GM04503 (cell line): ENCODE results near the gene ZNF775.

Source experiments
- DNase-seq: peaks from one replicate; pipeline ENCODE4 v3.0.0-alpha.2; 2012; ENCODE audit warnings: low read depth

The ZNF775 gene

DNA sequence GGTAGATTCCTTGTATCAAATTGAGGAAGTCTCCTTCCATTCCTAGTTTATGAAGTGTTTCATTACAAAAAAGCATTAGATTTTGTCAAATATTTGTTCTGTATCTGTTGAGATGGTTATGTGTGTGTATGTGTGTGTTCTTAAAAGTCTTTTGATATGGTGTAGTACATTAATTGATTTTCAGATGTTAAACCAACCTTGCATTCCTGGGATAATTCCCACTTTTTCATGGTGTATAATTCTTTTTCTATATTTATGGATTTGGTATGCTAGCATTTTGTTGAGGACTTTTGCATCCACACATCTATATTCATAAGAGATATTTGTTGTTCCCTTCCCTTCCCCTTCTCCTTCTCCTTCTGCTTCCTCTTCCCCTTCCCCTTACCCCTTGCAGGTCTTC, 62.4 kb downstream of the ZNF775 start:
- no peak for DNase-seq

GRCh38 chr7:150442811-150443210, 63.7 kb downstream of the ZNF775 start:
- DNase-seq = no peak

DNA sequence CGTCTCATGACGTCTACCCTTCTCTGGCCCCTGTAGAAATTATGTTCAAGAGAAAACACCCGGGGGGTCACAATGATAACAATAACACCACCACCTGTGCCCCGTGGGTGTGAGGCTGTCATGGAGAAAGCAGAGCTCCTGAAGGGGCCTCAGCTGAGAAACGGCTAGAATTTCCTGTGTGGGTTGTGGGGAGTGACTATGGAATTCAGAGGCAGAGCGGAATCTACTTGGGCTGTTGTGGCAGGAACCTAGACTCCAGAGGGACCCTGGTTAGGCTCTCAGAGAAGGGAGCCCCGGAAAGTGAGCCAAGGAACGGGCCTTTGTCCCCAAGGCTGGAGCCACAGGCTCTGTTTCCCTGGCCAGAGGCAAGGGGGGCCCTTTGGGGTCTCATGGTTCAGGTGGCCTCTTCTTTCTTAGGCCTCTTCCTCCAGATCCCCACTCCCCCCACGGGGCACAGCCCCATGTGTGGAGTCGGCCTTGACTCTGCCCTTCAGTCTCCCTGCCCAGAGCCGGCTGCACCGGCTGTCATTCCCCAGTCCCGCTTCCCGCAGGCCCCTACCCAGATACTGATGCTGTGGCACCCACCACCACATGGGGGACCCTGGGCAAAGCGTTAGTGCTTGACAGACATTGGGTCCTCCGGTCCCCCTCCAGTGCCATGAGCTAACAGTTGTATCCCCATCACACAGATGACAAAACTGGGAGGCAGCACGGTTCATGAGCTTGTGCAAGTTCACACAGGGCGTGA, 64.8 kb downstream of the ZNF775 start:
- no peak for DNase-seq

GRCh38 chr7:150444674-150445365, 65.7 kb downstream of the ZNF775 start:
- DNase-seq = no peak

DNA sequence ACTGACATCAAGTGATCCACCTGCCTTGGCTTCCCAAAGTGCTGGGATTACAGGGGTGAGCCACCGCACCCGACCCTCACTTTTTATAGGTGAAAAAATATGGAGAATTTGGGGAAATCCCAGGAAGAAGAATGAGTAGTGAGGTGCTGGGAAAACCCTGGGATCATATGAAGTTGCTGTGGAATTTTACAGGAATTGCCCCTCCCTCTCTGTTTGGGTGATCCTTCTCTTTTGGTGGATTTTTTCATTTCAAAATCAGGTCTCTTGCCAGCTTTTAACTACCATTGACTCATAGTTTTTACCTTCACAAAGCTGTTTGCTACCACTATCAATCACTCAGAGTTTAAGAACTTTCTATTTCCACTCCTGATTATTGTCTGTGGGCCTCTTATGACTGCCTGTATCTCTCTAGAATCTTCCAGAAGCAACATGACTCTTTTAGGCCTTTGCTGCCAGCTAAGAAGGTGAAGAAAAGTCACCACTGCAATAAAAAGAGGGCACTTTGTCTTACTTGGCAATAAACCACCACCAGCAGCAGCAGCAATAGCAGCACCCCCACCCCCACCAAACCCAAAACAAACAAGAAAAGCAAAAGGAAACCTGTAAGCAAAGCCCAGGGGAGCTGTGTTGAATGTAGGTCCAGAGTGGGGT, 67.3 kb downstream of the ZNF775 start:
- DNase-seq = no peak
